GM10266 (cell line): ENCODE results near the gene DEAF1.

Experiments
- DNase-seq: peaks from one replicate; pipeline ENCODE4 v3.0.0; 2012; ENCODE audit errors: extremely low spot score
- TF ChIP-seq, protein P1 (sequence below): IDR thresholded peaks from 2 replicates; pipeline ENCODE4 v1.5.1; 2012; ENCODE audit warnings: mild to moderate bottlenecking, low read depth; ENCODE audit not compliant: control insufficient read depth, insufficient read depth; ENCODE audit errors: missing control alignments

Gene DEAF1

DNA sequence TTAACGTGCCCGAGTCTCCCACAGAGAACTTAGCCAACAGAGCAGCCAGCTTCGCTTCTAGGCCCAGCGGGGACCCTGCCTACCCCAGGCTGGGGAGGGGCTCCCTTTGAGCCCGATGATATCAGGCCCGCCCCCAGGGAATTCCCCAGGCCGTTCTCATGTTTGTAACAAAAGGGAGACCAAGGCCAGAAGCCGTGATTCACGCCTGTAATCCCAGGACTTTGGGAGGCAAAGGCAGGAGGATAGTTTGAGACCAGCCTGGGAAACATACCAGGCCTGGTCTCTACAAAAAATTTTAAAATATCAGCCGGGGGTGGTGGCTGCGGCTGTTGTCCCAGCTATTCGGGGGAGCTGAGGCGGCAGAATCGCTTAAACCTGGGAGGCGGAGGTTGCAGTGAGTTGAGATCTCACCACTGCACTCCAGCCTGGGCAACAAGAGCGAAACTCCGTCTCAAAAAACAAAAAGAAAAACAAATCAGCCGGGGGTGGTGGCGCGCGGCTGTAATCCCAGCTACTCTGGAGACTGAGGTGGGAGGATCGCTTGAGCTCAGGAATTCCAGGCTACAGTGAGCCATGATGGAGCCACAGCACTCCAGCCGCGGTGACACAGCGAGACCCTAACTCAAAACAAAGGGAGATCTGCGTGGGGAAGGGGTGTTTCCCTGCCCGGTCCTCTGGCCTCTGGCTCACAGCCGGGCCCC lies 56.2 kb downstream of the DEAF1 start:
- TF ChIP-seq, protein P1, sequence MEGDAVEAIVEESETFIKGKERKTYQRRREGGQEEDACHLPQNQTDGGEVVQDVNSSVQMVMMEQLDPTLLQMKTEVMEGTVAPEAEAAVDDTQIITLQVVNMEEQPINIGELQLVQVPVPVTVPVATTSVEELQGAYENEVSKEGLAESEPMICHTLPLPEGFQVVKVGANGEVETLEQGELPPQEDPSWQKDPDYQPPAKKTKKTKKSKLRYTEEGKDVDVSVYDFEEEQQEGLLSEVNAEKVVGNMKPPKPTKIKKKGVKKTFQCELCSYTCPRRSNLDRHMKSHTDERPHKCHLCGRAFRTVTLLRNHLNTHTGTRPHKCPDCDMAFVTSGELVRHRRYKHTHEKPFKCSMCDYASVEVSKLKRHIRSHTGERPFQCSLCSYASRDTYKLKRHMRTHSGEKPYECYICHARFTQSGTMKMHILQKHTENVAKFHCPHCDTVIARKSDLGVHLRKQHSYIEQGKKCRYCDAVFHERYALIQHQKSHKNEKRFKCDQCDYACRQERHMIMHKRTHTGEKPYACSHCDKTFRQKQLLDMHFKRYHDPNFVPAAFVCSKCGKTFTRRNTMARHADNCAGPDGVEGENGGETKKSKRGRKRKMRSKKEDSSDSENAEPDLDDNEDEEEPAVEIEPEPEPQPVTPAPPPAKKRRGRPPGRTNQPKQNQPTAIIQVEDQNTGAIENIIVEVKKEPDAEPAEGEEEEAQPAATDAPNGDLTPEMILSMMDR = no peak
- DNase-seq = no peak

DNA sequence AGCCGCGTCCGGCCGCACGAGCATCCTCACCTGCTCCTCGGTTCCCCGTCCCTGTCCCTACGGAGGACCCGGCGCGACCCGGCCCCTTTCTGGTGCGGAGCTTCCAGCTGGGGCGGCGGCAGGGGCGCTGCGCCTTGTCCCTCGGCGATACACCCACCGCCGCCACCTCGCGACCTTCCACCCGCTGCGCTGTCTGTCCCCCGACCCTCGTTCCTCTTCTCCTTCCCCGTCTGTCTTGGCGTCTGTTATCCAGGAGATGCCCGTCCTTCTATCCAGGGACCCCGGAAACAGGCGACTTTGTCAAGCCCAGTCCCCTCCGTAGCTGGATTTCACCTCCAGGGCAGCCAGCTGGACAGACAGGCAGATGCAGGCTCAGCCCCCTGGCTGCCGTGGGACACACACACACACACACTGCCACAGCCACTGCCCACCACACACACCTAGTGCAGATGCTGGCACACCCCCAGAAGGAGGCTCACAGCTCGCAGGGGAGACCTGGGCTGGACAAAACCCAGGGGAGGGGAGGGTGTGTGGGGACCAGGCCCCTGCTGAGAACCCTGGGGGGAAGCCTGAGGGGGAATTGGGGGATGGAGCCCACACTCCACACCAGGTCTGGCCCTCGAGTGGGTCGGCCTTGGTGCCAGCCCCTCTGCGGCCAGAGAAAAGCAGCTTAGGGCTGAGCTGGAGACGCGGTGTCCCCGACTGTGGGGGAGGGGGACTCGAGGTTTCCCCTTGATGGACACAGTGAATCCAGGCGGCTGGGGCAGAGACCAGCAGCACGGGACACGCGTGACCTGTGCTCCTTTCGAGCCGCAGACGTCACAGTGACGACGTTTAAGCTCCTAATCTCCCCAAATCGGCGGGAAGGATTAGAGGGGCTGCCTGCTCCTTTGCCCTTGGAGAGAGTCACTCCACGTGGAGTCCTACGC lies 57.2 kb downstream of the DEAF1 start:
- no peak for DNase-seq
- TF ChIP-seq, protein P1 = no peak

DNA sequence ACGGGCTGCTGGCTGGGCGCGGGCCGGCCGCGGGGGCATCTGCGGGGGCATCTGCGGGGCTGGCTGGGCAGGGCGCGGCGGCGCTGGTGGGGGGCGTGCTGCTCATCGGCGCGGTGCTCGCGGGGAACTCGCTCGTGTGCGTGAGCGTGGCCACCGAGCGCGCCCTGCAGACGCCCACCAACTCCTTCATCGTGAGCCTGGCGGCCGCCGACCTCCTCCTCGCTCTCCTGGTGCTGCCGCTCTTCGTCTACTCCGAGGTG lies 57.8 kb downstream of the DEAF1 start:
- TF ChIP-seq, protein P1 = no peak

DNA sequence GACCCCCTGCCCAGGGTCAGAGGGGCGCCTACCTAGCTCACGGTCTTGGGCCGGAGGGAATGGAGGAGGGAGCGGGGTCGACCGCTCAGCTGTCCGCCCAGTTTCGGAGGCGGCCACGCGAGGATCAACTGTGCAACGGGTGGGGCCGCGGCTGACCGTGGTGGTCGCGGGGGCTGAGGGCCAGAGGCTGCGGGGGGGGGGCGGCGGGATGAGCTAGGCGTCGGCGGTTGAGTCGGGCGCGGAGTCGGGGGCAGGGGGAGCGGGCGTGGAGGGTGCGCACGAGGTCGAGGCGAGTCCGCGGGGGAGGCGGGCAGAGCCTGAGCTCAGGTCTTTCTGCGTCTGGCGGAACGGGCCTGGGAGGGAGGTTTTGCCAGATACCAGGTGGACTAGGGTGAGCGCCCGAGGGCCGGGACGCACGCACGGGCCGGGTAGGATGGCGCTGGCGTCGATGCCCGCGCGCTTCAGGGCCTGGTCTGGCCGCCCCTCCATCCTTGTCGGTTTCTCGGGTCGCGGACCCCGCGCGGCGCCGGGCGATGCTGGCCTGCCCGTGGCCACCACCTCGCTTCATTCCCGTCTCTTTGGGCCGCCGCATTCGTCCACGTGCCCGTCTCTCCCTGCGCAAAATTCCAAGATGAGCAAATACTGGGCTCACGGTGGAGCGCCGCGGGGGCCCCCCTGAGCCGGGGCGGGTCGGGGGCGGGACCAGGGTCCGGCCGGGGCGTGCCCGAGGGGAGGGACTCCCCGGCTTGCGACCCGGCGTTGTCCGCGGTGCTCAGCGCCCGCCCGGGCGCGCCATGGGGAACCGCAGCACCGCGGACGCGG lies 58.3 kb downstream of the DEAF1 start, which contains the start of gene DRD4:
Gene DRD4, plus strand, starts transcription at position 759 of the 822 bp plus-strand sequence. Its CDS starts 36 bp downstream, at position 795.
- DNase-seq = no peak
- TF ChIP-seq, protein P1 = no peak

More for the DNA sequence above, 57.8 kb downstream of the DEAF1 start:
- no peak for DNase-seq

DNA sequence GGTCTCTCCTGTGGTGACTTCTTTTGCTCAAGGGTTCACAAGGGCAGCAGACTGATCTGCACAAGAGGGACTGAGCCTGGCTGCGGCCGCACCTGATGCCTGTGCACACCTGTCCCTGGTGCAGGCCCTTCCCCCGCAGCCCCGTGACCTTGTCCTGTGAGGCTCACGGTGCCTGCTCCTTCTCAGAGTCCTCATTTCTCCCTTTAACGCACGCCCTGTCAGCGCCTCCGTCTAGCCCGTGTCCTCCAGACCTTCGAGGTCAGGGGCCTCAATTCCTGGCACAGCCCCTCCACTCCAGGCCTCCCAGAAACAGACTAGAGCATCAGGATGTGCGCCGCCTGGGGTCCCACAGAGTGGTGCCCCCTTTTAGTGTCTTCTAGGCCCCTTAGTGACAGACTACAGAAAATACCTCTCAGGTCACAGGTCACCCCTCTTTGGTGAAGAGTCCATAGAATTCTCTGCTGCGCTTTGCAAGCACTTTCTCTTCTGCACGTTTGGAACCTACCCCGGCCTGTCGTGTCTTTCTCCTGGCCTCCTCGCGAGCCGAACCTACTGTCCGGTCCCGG lies 59.0 kb downstream of the DEAF1 start:
- TF ChIP-seq, protein P1 = no peak
- DNase-seq = no peak

DNA sequence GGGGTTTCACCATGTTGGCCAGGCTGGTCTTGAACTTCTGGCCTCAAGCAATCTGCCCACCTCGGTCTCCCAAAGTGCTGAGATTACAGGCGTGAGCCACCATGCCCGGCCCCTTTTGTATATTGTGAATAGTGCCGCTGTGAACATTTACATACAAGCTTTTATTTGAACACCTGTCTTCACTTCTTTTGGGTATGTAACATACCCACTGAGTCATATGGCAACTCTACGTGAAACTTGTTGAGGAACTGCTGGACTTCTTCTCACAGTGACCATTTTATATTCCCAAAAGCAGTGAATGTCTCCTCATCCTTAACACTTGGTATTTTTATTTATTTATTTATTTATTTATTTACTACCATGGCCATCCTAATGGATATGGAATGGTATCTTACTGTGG lies 64.2 kb downstream of the DEAF1 start:
- DNase-seq = no peak
- TF ChIP-seq, protein P1 = no peak

DNA sequence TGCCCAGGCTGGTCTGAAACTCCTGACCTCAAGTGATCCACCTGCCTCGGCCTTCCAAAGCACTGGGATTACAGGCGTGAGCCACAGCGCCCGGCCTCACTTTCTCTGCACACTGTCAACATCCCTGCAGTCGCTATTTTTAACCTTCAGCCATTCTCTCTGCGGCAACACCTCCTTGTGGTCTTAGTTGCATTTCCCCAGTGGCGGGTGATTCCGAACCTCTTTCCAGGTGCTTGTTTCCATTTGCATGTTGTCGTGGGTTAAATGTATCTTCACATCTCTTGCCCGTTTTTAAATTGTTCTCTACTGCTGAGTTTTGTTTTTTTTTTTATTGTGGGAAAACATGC lies 65.8 kb downstream of the DEAF1 start:
- DNase-seq = no peak
- TF ChIP-seq, protein P1 = peak; percentile 38
